AG09309 (cell line): ENCODE data around the gene ATP8A2.

Experiments used
- DNase-seq: peaks from one replicate; pipeline ENCODE4 v3.0.0-alpha.2; 2010; ENCODE audit warnings: low read depth
- H3K4me3 ChIP-seq: 2 replicates; pipeline ENCODE4 v1.5.1; 2011; ENCODE audit warnings: mild to moderate bottlenecking, low read depth, low read length, moderate library complexity; ENCODE audit not compliant: control insufficient read depth
- CTCF ChIP-seq: IDR thresholded peaks from 2 replicates; pipeline ENCODE4 v1.5.1; 2011; ENCODE audit warnings: mild to moderate bottlenecking, low read depth, low read length, inconsistent platforms; ENCODE audit not compliant: insufficient read depth, control insufficient read depth; ENCODE audit errors: missing control alignments

Gene ATP8A2

DNA sequence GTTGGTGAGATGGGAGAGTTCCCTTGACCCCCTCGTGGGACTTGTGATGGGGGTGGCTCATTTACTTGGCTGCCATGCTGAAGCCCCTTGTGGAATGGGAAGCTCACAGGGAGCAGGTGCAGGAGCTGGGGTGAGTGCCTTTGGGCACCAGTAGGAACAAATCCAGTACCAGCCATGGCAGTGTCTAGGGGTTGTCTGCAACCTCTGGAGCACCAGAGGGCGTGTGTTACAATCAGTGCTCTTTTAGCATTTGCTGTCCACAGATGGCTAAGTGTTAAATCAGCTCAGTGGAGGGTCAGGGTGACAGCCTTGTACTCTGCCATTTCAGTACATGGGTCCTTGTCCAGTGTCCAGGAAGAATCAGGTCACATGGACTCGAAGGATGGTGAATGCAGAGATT is 75.6 kb downstream of the ATP8A2 start:
- DNase-seq, result no peak
- H3K4me3 ChIP-seq, result no peak overlapping the region
- TF ChIP-seq CTCF, result no peak

DNA sequence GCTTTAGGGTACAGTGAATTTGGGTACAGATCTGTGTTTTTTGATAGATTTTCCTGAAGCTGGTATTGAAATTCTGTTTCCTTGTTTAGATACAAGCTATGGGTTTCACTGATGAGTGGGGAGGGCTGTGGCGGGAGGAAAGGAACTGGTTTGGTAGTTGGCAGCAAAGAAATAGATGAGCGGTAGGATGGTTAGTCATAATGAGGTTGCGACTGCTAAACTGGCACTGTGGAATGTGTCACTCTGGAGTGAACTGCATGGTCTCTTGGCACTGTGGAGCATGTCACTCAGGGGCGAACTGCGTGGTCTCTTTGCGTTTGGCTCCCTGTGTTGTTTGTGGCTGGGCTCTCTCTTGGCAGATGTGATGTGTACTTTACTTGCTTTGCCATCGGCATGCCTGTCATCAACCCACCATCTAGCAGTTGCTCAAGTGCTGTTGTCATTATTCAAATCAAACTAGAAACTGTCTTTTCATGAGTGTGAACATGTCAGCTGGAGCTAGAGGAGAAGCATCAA is 82.1 kb downstream of the ATP8A2 start:
- H3K4me3 ChIP-seq, result no peak overlapping the region
- DNase-seq, result no peak
- no peak for TF ChIP-seq CTCF

GRCh38 chr13:25455146-25455545 is 83.4 kb downstream of the ATP8A2 start:
- H3K4me3 ChIP-seq, result no peak overlapping the region
- no peak for DNase-seq
- TF ChIP-seq CTCF, result no peak

- no peak for DNase-seq
- no peak overlapping the region for H3K4me3 ChIP-seq
- TF ChIP-seq CTCF, result no peak
Observed at GRCh38 chr13:25457566-25457965, 85.8 kb downstream of the ATP8A2 start.

DNA sequence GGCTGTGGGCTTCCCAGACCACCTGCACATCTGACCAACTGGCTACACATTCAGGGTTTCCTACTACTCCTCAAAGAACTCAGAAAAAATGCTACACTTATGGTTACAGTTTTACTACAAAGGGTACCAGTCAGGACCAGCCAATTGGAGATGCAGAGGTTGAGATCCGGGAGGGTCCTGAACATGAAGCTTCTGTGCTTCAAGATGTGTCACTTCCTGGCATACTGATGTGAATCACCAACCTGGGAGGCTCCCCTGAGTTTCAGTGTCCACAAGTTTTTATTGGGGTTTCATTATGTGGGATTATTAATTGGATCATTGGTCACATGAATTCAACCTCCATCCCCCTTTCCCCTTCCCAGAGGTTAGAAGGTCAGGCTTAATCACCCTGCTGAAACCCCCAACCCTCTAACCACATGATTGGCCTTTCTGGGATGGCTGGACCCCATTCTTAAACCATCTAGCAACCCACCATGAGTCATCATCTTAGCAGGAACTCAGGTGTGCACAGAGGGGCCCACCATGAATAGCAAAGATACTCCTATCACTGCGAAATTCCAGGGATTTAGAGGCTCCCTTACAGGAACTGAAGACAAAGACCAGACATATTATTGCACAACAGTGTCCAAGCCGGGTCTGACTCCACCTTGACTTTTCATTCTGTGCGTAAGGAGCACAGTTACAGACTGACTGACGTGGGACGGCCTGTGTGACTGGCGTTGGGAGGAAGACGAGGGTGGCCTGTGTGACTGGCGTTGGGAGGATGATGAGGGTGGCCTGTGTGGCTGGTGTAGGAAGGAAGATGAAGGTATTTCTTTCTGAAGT is 90.7 kb downstream of the ATP8A2 start:
- H3K4me3 ChIP-seq, result no peak overlapping the region
- no peak for DNase-seq
- no peak for TF ChIP-seq CTCF

DNA sequence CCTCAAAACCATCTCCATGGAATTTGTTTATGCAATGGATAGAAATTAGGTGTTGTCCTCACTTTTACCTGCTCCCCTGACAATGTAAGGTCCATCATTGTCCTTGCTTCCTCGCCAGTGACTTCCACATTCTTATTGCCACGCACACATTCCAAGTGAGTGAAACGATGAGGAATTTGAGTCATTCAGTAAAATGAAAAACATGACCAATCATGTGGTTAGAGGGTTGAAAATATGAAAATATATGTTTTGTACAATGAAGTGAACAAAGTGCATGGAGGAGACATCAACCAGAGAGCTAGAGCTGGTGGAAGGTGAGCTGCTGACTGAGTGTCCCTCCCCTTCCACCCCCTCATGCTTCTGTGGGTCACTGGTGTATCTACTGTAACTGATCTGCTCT is 91.7 kb downstream of the ATP8A2 start:
- H3K4me3 ChIP-seq, result no peak overlapping the region
- no peak for TF ChIP-seq CTCF
- DNase-seq, result no peak
